Activated T-helper 1 cell treated with anti-CD3 and anti-CD28 coated beads, Interleukin-12 subunit alpha, Interleukin-12 subunit beta, Interleukin-2, Interleukin-4 antibody, amounts not matched to agents 30 ng/mL and 10 ng/mL and 1 ng/mL, durations not matched to agents 14 hours and 24 hours and 36 hours (primary cell): ENCODE results near the gene ERC2. TPM values are rescaled to one million over a fixed set of nuclear protein-coding genes. Genes with fewer than 3 reads are reported as not detected.

Experiments
- DNase-seq: peaks from one replicate; pipeline ENCODE4 v3.0.0; 2021; ENCODE audit warnings: low spot score
- H3K27ac Mint-ChIP-seq: one replicate; pipeline ENCODE4 v1.8.0; 2021; ENCODE audit warnings: mild to moderate bottlenecking, mixed read lengths
- H3K27me3 Mint-ChIP-seq: one replicate; pipeline ENCODE4 v1.8.0; 2022; ENCODE audit warnings: mild to moderate bottlenecking, moderate library complexity, mixed read lengths; ENCODE audit not compliant: insufficient read depth
- H3K36me3 Mint-ChIP-seq: one replicate; pipeline ENCODE4 v1.8.0; 2021; ENCODE audit warnings: low read depth, mixed read lengths
- H3K4me1 Mint-ChIP-seq: one replicate; pipeline ENCODE4 v1.8.0; 2021; ENCODE audit warnings: low read depth, mixed read lengths
- H3K4me3 Mint-ChIP-seq: one replicate; pipeline ENCODE4 v1.8.0; 2021; ENCODE audit warnings: mild to moderate bottlenecking, moderate library complexity, mixed read lengths
- H3K9me3 Mint-ChIP-seq: one replicate; pipeline ENCODE4 v1.8.0; 2021; ENCODE audit warnings: mixed read lengths
- intact Hi-C: fragments of 100-400 bp; cut with micrococcal nuclease; formaldehyde crosslinking; loops from one replicate; pipeline ENCODE4 v1.15.1; 2024
- total RNA-seq: library from RNA; stranded (reverse); gene quantifications from 2 replicates; pipeline ENCODE4 v1.2.3, GENCODE V29; 2022

The ERC2 gene
- total RNA-seq, 1 donor from 2014 or later, result not detected

- no peak overlapping the region for H3K4me3 Mint-ChIP-seq
- H3K9me3 Mint-ChIP-seq, result no peaks in the 10 kb centered on the region
- H3K4me1 Mint-ChIP-seq, result peaks cover 8% of the 10 kb centered on the region
- H3K36me3 Mint-ChIP-seq, result no peaks in the 10 kb centered on the region
- DNase-seq, result no peak
- no peak overlapping the region for H3K27ac Mint-ChIP-seq
- H3K27me3 Mint-ChIP-seq, result no peaks in the 10 kb centered on the region
- intact Hi-C loops, result no loop called here
Observed at GRCh38 chr3:55969634-55970033, 498.6 kb downstream of the ERC2 start.

- intact Hi-C loops, result no loop called here
- peaks cover 8% of the 10 kb centered on the region for H3K4me1 Mint-ChIP-seq
- H3K27ac Mint-ChIP-seq, result no peak overlapping the region
- H3K4me3 Mint-ChIP-seq, result no peak overlapping the region
- DNase-seq, result no peak
- no peaks in the 10 kb centered on the region for H3K36me3 Mint-ChIP-seq
- H3K9me3 Mint-ChIP-seq, result no peaks in the 10 kb centered on the region
- no peaks in the 10 kb centered on the region for H3K27me3 Mint-ChIP-seq
Observed at GRCh38 chr3:55968331-55968730, 499.9 kb downstream of the ERC2 start.

- Mint-ChIP-seq H3K27ac (no peak overlapping the region), H3K4me3 (no peak overlapping the region), H3K4me1 (peaks cover 8% of the 10 kb centered on the region), H3K9me3 (no peaks in the 10 kb centered on the region), H3K36me3 (no peaks in the 10 kb centered on the region), H3K27me3 (no peaks in the 10 kb centered on the region)
- no peak for DNase-seq
- intact Hi-C loops, result no loop called here
Observed at GRCh38 chr3:55966566-55966965, 501.7 kb downstream of the ERC2 start.

- H3K4me1 Mint-ChIP-seq, result peaks cover 8% of the 10 kb centered on the region
- H3K9me3 Mint-ChIP-seq, result no peaks in the 10 kb centered on the region
- intact Hi-C loops, result no loop called here
- H3K36me3 Mint-ChIP-seq, result no peaks in the 10 kb centered on the region
- DNase-seq, result no peak
- no peaks in the 10 kb centered on the region for H3K27me3 Mint-ChIP-seq
- no peak overlapping the region for H3K27ac Mint-ChIP-seq
- H3K4me3 Mint-ChIP-seq, result no peak overlapping the region
Observed at GRCh38 chr3:55965776-55966175, 502.5 kb downstream of the ERC2 start.

GRCh38 chr3:55964491-55964985 lies 503.7 kb downstream of the ERC2 start:
- Mint-ChIP-seq H3K27me3 (no peaks in the 10 kb centered on the region), H3K4me3 (no peak overlapping the region), H3K4me1 (peaks cover 8% of the 10 kb centered on the region), H3K36me3 (no peaks in the 10 kb centered on the region), H3K27ac (no peak overlapping the region), H3K9me3 (no peaks in the 10 kb centered on the region)
- intact Hi-C loops, result no loop called here
- no peak for DNase-seq

- intact Hi-C loops, result no loop called here
- no peak for DNase-seq
- Mint-ChIP-seq H3K36me3 (no peaks in the 10 kb centered on the region), H3K27me3 (no peaks in the 10 kb centered on the region), H3K4me1 (peaks cover 8% of the 10 kb centered on the region), H3K4me3 (no peak overlapping the region), H3K9me3 (no peaks in the 10 kb centered on the region), H3K27ac (no peak overlapping the region)
Observed at GRCh38 chr3:55963601-55964000, 504.7 kb downstream of the ERC2 start.

GRCh38 chr3:55959471-55960080 lies 508.7 kb downstream of the ERC2 start:
- no peaks in the 10 kb centered on the region for H3K27me3 Mint-ChIP-seq
- H3K4me1 Mint-ChIP-seq, result no peaks in the 10 kb centered on the region
- no peak overlapping the region for H3K4me3 Mint-ChIP-seq
- H3K9me3 Mint-ChIP-seq, result no peaks in the 10 kb centered on the region
- no peak overlapping the region for H3K27ac Mint-ChIP-seq
- intact Hi-C loops, result no loop called here
- DNase-seq, result no peak
- no peaks in the 10 kb centered on the region for H3K36me3 Mint-ChIP-seq

- H3K4me1 Mint-ChIP-seq, result no peaks in the 10 kb centered on the region
- no peak for DNase-seq
- H3K27ac Mint-ChIP-seq, result no peak overlapping the region
- H3K36me3 Mint-ChIP-seq, result no peaks in the 10 kb centered on the region
- H3K9me3 Mint-ChIP-seq, result no peaks in the 10 kb centered on the region
- no peak overlapping the region for H3K4me3 Mint-ChIP-seq
- intact Hi-C loops, result no loop called here
- H3K27me3 Mint-ChIP-seq, result no peaks in the 10 kb centered on the region
Observed at GRCh38 chr3:55958605-55959004, 509.7 kb downstream of the ERC2 start.

GRCh38 chr3:55955891-55956477 lies 512.3 kb downstream of the ERC2 start:
- no peaks in the 10 kb centered on the region for H3K27me3 Mint-ChIP-seq
- DNase-seq, result no peak
- no peak overlapping the region for H3K27ac Mint-ChIP-seq
- intact Hi-C loops, result no loop called here
- no peaks in the 10 kb centered on the region for H3K4me1 Mint-ChIP-seq
- no peaks in the 10 kb centered on the region for H3K9me3 Mint-ChIP-seq
- H3K4me3 Mint-ChIP-seq, result no peak overlapping the region
- H3K36me3 Mint-ChIP-seq, result no peaks in the 10 kb centered on the region

GRCh38 chr3:55951388-55951787 lies 516.9 kb downstream of the ERC2 start:
- Mint-ChIP-seq H3K4me3 (no peak overlapping the region), H3K27me3 (no peaks in the 10 kb centered on the region), H3K4me1 (no peaks in the 10 kb centered on the region), H3K36me3 (no peaks in the 10 kb centered on the region), H3K27ac (no peak overlapping the region), H3K9me3 (no peaks in the 10 kb centered on the region)
- no peak for DNase-seq
- intact Hi-C loops, result no loop called here

GRCh38 chr3:55947406-55947805 lies 520.9 kb downstream of the ERC2 start:
- H3K27ac Mint-ChIP-seq, result no peak overlapping the region
- H3K9me3 Mint-ChIP-seq, result no peaks in the 10 kb centered on the region
- no peak for DNase-seq
- no peaks in the 10 kb centered on the region for H3K4me1 Mint-ChIP-seq
- H3K27me3 Mint-ChIP-seq, result no peaks in the 10 kb centered on the region
- no peaks in the 10 kb centered on the region for H3K36me3 Mint-ChIP-seq
- H3K4me3 Mint-ChIP-seq, result no peak overlapping the region
- intact Hi-C loops, result no loop called here

GRCh38 chr3:55946574-55947160 lies 521.6 kb downstream of the ERC2 start:
- Mint-ChIP-seq H3K4me1 (no peaks in the 10 kb centered on the region), H3K27me3 (no peaks in the 10 kb centered on the region), H3K36me3 (no peaks in the 10 kb centered on the region), H3K27ac (no peak overlapping the region), H3K4me3 (no peak overlapping the region), H3K9me3 (no peaks in the 10 kb centered on the region)
- intact Hi-C loops, result no loop called here
- DNase-seq, result no peak

- Mint-ChIP-seq H3K27ac (no peak overlapping the region), H3K27me3 (no peaks in the 10 kb centered on the region), H3K4me3 (no peak overlapping the region), H3K9me3 (no peaks in the 10 kb centered on the region), H3K36me3 (no peaks in the 10 kb centered on the region), H3K4me1 (no peaks in the 10 kb centered on the region)
- intact Hi-C loops, result no loop called here
- DNase-seq, result no peak
Observed at GRCh38 chr3:55942868-55943267, 525.4 kb downstream of the ERC2 start.
